Astrocyte (in vitro differentiated cells and primary cell): Measurements from ENCODE around the gene MYH16. TPM values are rescaled to one million over a fixed set of nuclear protein-coding genes. Genes with fewer than 3 reads are reported as not detected.

Experiments
- DNase-seq: peaks from one replicate; pipeline ENCODE4 v3.0.0-alpha.2; 2010; ENCODE audit warnings: low read depth
- FAIRE-seq: peaks from 2 replicates; lab custom pipeline; 2011; peaks lifted over from hg19 to GRCh38; lab: Jason Lieb, UNC
- H2AFZ ChIP-seq: 2 replicates; pipeline ENCODE4 v1.6.0; 2012; ENCODE audit warnings: low read depth, low read length, inconsistent platforms
- H3K27ac ChIP-seq: 2 replicates; pipeline ENCODE4 v1.5.1; 2011; ENCODE audit warnings: low read depth, low read length, inconsistent platforms
- H3K27me3 ChIP-seq: 2 replicates; pipeline ENCODE4 v1.6.0; 2011; ENCODE audit warnings: low read length, inconsistent platforms; ENCODE audit not compliant: insufficient read depth
- H3K36me3 ChIP-seq: 2 replicates; pipeline ENCODE4 v1.5.1; 2011; ENCODE audit warnings: low read length, inconsistent platforms; ENCODE audit not compliant: insufficient read depth
- H3K4me1 ChIP-seq: 2 replicates; pipeline ENCODE4 v1.5.1; 2011; ENCODE audit warnings: low read length, inconsistent platforms; ENCODE audit not compliant: insufficient read depth
- H3K4me2 ChIP-seq: 2 replicates; pipeline ENCODE4 v1.6.0; 2012; ENCODE audit warnings: low read length, inconsistent platforms
- H3K4me3 ChIP-seq: 2 replicates; pipeline ENCODE4 v1.5.1; 2011; ENCODE audit warnings: low read depth, mild to moderate bottlenecking, low read length, inconsistent platforms; ENCODE audit not compliant: insufficient read depth
- H3K79me2 ChIP-seq: 2 replicates; pipeline ENCODE4 v1.6.0; 2012; ENCODE audit warnings: mild to moderate bottlenecking, low read length, inconsistent platforms; ENCODE audit not compliant: insufficient read depth
- H3K9ac ChIP-seq: 2 replicates; pipeline ENCODE4 v1.6.0; 2012; ENCODE audit warnings: mild to moderate bottlenecking, low read length, inconsistent platforms
- H3K9me3 ChIP-seq: 2 replicates; pipeline ENCODE4 v1.5.1; 2012; ENCODE audit warnings: low read depth, mild to moderate bottlenecking, low read length, inconsistent platforms; ENCODE audit not compliant: insufficient read depth
- H4K20me1 ChIP-seq: 2 replicates; pipeline ENCODE4 v1.6.0; 2012; ENCODE audit warnings: low read length, inconsistent platforms; ENCODE audit not compliant: insufficient read depth
- H3K27ac Mint-ChIP-seq: one replicate; pipeline ENCODE4 v1.8.0; 2021; ENCODE audit warnings: mild to moderate bottlenecking, mixed read lengths; ENCODE audit not compliant: unreplicated experiment
- H3K27me3 Mint-ChIP-seq: one replicate; pipeline ENCODE4 v1.8.0; 2021; ENCODE audit warnings: low read depth, mixed read lengths; ENCODE audit not compliant: unreplicated experiment
- H3K36me3 Mint-ChIP-seq: one replicate; pipeline ENCODE4 v1.8.0; 2021; ENCODE audit warnings: low read depth, mixed read lengths; ENCODE audit not compliant: unreplicated experiment
- H3K4me1 Mint-ChIP-seq: one replicate; pipeline ENCODE4 v1.8.0; 2021; ENCODE audit warnings: low read depth, mixed read lengths; ENCODE audit not compliant: unreplicated experiment
- H3K4me3 Mint-ChIP-seq: one replicate; pipeline ENCODE4 v1.8.0; 2021; ENCODE audit warnings: mild to moderate bottlenecking, moderate library complexity, mixed read lengths; ENCODE audit not compliant: unreplicated experiment
- H3K9me3 Mint-ChIP-seq: one replicate; pipeline ENCODE4 v1.8.0; 2021; ENCODE audit warnings: mild to moderate bottlenecking, mixed read lengths; ENCODE audit not compliant: unreplicated experiment
- CTCF ChIP-seq: IDR thresholded peaks from 2 replicates; pipeline ENCODE4 v1.5.1; 2011; ENCODE audit warnings: low read depth, mild to moderate bottlenecking, inconsistent platforms, low read length, moderate library complexity; ENCODE audit not compliant: insufficient read depth
- EZH2 ChIP-seq: IDR thresholded peaks from 2 replicates; pipeline ENCODE4 v1.6.1; 2012; ENCODE audit warnings: mild to moderate bottlenecking, low read length, inconsistent platforms; ENCODE audit not compliant: insufficient read depth
- total RNA-seq: library from RNA; stranded (reverse); gene quantifications from 2 replicates; pipeline ENCODE4 v1.2.1, GENCODE V29; 2021

The MYH16 gene
- total RNA-seq, 1 donor from 2014 or later, result 0.11 TPM

DNA sequence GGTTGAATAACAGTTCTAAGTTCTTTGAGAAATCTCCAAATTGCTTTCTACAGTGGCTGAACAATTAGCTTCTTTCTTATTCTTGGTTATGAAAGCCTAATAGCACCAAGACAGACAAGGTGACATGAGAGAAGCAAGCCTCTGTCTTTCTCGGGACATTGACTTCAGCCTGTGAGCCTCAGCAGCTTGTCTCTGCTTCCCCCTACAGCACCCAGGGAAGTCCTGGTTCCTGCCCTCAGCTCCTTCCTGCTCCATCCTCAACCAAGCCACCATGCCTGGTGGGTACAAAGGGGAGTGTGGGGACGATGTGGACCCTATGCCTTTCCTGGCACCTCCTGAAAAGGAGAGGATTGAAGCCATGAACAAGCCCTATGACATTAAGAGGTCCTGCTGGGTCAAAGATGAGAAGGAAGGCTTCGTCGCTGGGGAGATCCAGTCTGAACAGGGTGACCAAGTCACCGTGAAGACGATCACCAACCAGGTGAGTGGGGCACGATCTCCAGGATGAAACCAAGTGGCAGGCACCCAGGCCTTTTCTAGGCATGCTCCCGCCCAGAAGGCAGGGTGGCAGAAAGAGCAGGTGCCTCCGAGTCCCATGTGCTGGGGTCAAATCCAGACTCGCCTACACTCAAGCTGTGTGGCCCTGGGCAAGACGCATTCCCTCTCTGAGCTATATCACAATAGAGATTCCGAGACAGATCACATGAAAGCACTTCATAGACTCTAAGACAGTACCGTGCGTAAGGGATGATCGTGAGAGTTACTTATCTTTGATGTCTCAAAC lies 33.9 kb upstream of the MYH16 start:
- H2AFZ ChIP-seq, result no peak overlapping the region
- H3K27me3 ChIP-seq, result no peaks in the 10 kb centered on the region
- no peak overlapping the region for H3K27ac ChIP-seq
- H3K4me1 Mint-ChIP-seq, result no peaks in the 10 kb centered on the region
- H3K27me3 Mint-ChIP-seq, result peaks cover 12% of the 10 kb centered on the region
- no peak overlapping the region for H3K4me3 ChIP-seq
- no peaks in the 10 kb centered on the region for H3K79me2 ChIP-seq
- no peaks in the 10 kb centered on the region for H3K4me1 ChIP-seq
- H3K9me3 ChIP-seq, result peaks cover 4% of the 10 kb centered on the region
- DNase-seq (no peak), FAIRE-seq (no peak)
- H3K9me3 Mint-ChIP-seq, result no peaks in the 10 kb centered on the region
- H3K27ac Mint-ChIP-seq, result no peak overlapping the region
- no peaks in the 10 kb centered on the region for H4K20me1 ChIP-seq
- no peak overlapping the region for H3K4me2 ChIP-seq
- no peak overlapping the region for H3K4me3 Mint-ChIP-seq
- no peak for TF ChIP-seq CTCF
- no peak for TF ChIP-seq EZH2
- H3K36me3 ChIP-seq, result no peaks in the 10 kb centered on the region
- H3K9ac ChIP-seq, result no peak overlapping the region
- H3K36me3 Mint-ChIP-seq, result no peaks in the 10 kb centered on the region

GRCh38 chr7:99242682-99243081 lies 30.0 kb upstream of the MYH16 start:
- no peak for FAIRE-seq
- Histone ChIP-seq H3K27me3 (no peaks in the 10 kb centered on the region), H3K4me1 (peaks cover 7% of the 10 kb centered on the region), H3K4me3 (no peak overlapping the region), H3K9ac (no peak overlapping the region), H3K4me2 (no peak overlapping the region), H3K27ac (no peak overlapping the region), H2AFZ (no peak overlapping the region), H3K36me3 (no peaks in the 10 kb centered on the region), H3K9me3 (no peaks in the 10 kb centered on the region), H4K20me1 (no peaks in the 10 kb centered on the region), H3K79me2 (no peaks in the 10 kb centered on the region)
- Mint-ChIP-seq H3K4me1 (peaks cover 9% of the 10 kb centered on the region), H3K4me3 (no peak overlapping the region), H3K9me3 (no peaks in the 10 kb centered on the region), H3K27me3 (peaks cover 14% of the 10 kb centered on the region), H3K27ac (no peak overlapping the region), H3K36me3 (no peaks in the 10 kb centered on the region)
- TF ChIP-seq CTCF, result no peak
- TF ChIP-seq EZH2, result no peak
- DNase-seq, result no peak

DNA sequence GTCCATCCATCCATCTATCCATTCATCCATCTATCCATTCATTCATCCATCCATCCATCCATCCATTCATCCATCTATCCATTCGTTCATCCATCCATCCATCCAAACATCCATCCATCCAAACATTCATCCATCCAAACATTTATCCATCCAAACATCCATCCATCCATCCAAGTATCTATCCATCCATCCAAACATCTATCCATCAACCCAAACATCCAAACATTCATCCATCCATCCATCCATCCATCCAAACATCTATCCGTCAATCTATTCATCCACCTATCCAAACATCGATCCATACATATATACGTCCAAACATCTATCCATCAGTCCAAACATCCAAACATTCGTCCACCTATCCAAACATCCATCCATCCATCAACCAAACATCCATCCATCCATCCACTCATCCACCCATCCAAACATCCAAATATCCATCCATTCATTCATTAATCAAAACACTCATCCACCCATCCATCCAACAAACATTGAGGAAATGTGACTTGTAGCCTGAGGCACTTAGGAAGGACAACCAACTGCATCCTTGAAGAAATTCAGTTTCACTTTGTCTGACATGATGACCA lies 28.8 kb upstream of the MYH16 start:
- Mint-ChIP-seq H3K9me3 (no peaks in the 10 kb centered on the region), H3K27ac (no peak overlapping the region), H3K27me3 (peaks cover 11% of the 10 kb centered on the region), H3K4me3 (no peak overlapping the region), H3K36me3 (no peaks in the 10 kb centered on the region), H3K4me1 (peaks cover 14% of the 10 kb centered on the region)
- no peak overlapping the region for H3K4me3 ChIP-seq
- TF ChIP-seq CTCF (no peak), EZH2 (no peak)
- no peaks in the 10 kb centered on the region for H3K27me3 ChIP-seq
- H3K36me3 ChIP-seq, result no peaks in the 10 kb centered on the region
- no peaks in the 10 kb centered on the region for H3K79me2 ChIP-seq
- DNase-seq (no peak), FAIRE-seq (no peak)
- H3K9ac ChIP-seq, result no peak overlapping the region
- H3K4me2 ChIP-seq, result no peak overlapping the region
- H3K4me1 ChIP-seq, result peaks cover 7% of the 10 kb centered on the region
- H3K9me3 ChIP-seq, result no peaks in the 10 kb centered on the region
- H4K20me1 ChIP-seq, result no peaks in the 10 kb centered on the region
- H3K27ac ChIP-seq, result no peak overlapping the region
- H2AFZ ChIP-seq, result no peak overlapping the region
